ENCODE results near the gene PLVAP.

Gene PLVAP

GRCh38 chr19:17357724-17358123, 19.4 kb downstream of the PLVAP start:
- no peaks in the 10 kb centered on the region for H3K36me3 ChIP-seq (ENCODE audit: control insufficient read depth, insufficient read depth, low read length)
- H3K4me3 ChIP-seq (ENCODE audit: insufficient read depth, low read depth, low read length, poor library complexity, severe bottlenecking): no peak overlapping the region
- no peaks in the 10 kb centered on the region for H3K9me3 ChIP-seq (ENCODE audit: control insufficient read depth, low read length)
- H3K27ac ChIP-seq (ENCODE audit: insufficient read depth, low read length, poor library complexity, severe bottlenecking): no peak overlapping the region
- no peaks in the 10 kb centered on the region for H3K27me3 ChIP-seq (replicated peaks; ENCODE audit: control insufficient read depth, insufficient read depth, low read length, poor library complexity, severe bottlenecking)
- H3K4me1 ChIP-seq (ENCODE audit: control insufficient read depth, insufficient read depth, low read length, poor library complexity, severe bottlenecking): no peaks in the 10 kb centered on the region
- DNase-seq: no peak

- no peak for DNase-seq
- Histone ChIP-seq H3K27ac (ENCODE audit: insufficient read depth, low read length, poor library complexity, severe bottlenecking) (no peak overlapping the region), H3K36me3 (ENCODE audit: control insufficient read depth, insufficient read depth, low read length) (no peaks in the 10 kb centered on the region), H3K4me3 (ENCODE audit: insufficient read depth, low read depth, low read length, poor library complexity, severe bottlenecking) (no peak overlapping the region), H3K9me3 (ENCODE audit: control insufficient read depth, low read length) (no peaks in the 10 kb centered on the region), H3K27me3 (replicated peaks; ENCODE audit: control insufficient read depth, insufficient read depth, low read length, poor library complexity, severe bottlenecking) (no peaks in the 10 kb centered on the region), H3K4me1 (ENCODE audit: control insufficient read depth, insufficient read depth, low read length, poor library complexity, severe bottlenecking) (no peaks in the 10 kb centered on the region)
Observed at GRCh38 chr19:17357078-17357666, 20.0 kb downstream of the PLVAP start.

DNA sequence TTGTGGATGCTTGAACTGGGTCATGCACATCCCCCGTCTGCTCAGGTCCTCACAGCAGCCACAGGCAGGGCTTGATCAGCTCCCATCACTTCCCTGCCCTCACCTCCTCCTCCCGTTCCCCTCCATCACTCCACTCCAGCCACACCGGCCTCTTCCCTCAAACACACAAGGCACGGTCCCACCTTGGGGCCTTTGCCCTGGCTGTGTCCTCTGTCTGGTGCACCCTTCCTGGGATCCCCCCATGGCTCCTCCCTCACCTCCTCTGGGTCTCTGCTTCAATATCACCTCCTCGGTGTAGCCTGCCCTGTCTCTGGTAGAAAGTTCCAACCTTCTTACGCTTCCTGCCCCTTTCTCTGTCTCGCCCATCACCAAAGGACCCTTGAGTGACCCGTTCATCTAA, 23.8 kb downstream of the PLVAP start:
- Histone ChIP-seq H3K36me3 (ENCODE audit: control insufficient read depth, insufficient read depth, low read length) (no peaks in the 10 kb centered on the region), H3K9me3 (ENCODE audit: control insufficient read depth, low read length) (no peaks in the 10 kb centered on the region)

DNA sequence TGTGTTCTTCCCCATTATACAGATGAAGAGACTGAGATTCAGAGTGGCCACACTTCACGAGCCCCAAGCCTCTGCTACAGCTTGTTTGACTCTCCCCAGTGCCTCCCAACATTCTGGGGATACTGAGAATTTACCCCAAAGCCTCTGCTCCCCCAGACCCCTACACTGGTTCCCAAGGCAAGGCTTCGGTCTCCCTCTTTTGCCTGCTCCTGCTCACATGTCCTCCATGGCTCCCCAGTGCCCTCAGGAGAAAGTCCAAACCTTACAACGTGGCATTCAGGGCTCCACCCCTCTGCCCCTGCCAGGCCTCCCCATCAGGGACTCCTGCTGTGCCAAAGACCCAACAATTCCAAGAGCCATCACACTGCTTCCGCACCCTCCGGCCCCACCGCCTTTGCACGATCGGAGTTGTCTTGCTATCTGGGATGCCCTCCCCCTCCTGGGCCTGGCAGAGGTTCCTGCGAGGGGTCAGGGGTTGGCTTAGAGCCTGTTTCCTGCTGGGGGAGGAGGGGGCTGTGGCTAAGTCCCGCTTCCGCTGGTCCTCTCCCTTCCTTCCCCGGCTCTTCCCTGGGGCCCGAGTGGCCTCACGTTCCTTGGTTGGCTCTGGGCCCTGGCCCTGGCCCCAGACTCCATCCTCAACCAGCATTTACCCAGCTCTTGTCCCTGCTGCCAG, 24.4 kb downstream of the PLVAP start:
- H3K27ac ChIP-seq (ENCODE audit: insufficient read depth, low read length, poor library complexity, severe bottlenecking): no peak overlapping the region
- H3K36me3 ChIP-seq (ENCODE audit: control insufficient read depth, insufficient read depth, low read length): no peaks in the 10 kb centered on the region
- no peak for DNase-seq
- H3K27me3 ChIP-seq (replicated peaks; ENCODE audit: control insufficient read depth, insufficient read depth, low read length, poor library complexity, severe bottlenecking): no peaks in the 10 kb centered on the region
- no peaks in the 10 kb centered on the region for H3K9me3 ChIP-seq (ENCODE audit: control insufficient read depth, low read length)
- H3K4me1 ChIP-seq (ENCODE audit: control insufficient read depth, insufficient read depth, low read length, poor library complexity, severe bottlenecking): no peaks in the 10 kb centered on the region
- no peak overlapping the region for H3K4me3 ChIP-seq (ENCODE audit: insufficient read depth, low read depth, low read length, poor library complexity, severe bottlenecking)

More for the DNA sequence above, 23.8 kb downstream of the PLVAP start:
- H3K4me3 ChIP-seq (ENCODE audit: insufficient read depth, low read depth, low read length, poor library complexity, severe bottlenecking): no peak overlapping the region
- no peak overlapping the region for H3K27ac ChIP-seq (ENCODE audit: insufficient read depth, low read length, poor library complexity, severe bottlenecking)
- no peak for DNase-seq
- H3K27me3 ChIP-seq (replicated peaks; ENCODE audit: control insufficient read depth, insufficient read depth, low read length, poor library complexity, severe bottlenecking): no peaks in the 10 kb centered on the region
- H3K4me1 ChIP-seq (ENCODE audit: control insufficient read depth, insufficient read depth, low read length, poor library complexity, severe bottlenecking): no peaks in the 10 kb centered on the region

GRCh38 chr19:17351815-17352435, 25.2 kb downstream of the PLVAP start:
- H3K4me3 ChIP-seq (ENCODE audit: insufficient read depth, low read depth, low read length, poor library complexity, severe bottlenecking): no peak overlapping the region

DNA sequence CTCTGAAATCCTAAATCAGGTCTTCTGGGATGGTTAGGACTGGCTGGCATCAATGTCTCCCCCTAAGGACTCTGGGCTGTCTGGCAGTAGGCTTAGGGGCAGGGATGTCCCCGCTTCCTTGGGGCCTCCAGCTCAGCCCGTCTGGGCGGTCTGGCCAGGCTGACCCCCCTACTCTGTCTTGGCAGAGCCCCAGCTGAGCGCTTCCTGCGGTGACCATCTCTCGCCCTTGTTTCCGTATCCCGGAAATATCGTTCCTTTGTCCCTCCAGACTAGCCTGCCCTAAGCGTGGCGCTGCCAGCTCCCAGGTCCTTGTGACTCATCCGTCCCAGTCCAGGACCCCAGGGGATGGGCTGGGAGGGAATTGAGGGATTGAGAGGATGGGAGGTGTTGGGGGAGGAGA, 28.4 kb downstream of the PLVAP start:
- Histone ChIP-seq H3K27me3 (replicated peaks; ENCODE audit: control insufficient read depth, insufficient read depth, low read length, poor library complexity, severe bottlenecking) (peaks cover 4% of the 10 kb centered on the region), H3K27ac (ENCODE audit: insufficient read depth, low read length, poor library complexity, severe bottlenecking) (no peak overlapping the region), H3K4me3 (ENCODE audit: insufficient read depth, low read depth, low read length, poor library complexity, severe bottlenecking) (no peak overlapping the region), H3K4me1 (ENCODE audit: control insufficient read depth, insufficient read depth, low read length, poor library complexity, severe bottlenecking) (no peaks in the 10 kb centered on the region), H3K9me3 (ENCODE audit: control insufficient read depth, low read length) (no peaks in the 10 kb centered on the region), H3K36me3 (ENCODE audit: control insufficient read depth, insufficient read depth, low read length) (no peaks in the 10 kb centered on the region)
- DNase-seq: no peak

More at GRCh38 chr19:17351815-17352435, 25.2 kb downstream of the PLVAP start:
- Histone ChIP-seq H3K9me3 (ENCODE audit: control insufficient read depth, low read length) (no peaks in the 10 kb centered on the region), H3K27ac (ENCODE audit: insufficient read depth, low read length, poor library complexity, severe bottlenecking) (no peak overlapping the region), H3K36me3 (ENCODE audit: control insufficient read depth, insufficient read depth, low read length) (no peaks in the 10 kb centered on the region), H3K27me3 (replicated peaks; ENCODE audit: control insufficient read depth, insufficient read depth, low read length, poor library complexity, severe bottlenecking) (peaks cover 4% of the 10 kb centered on the region), H3K4me1 (ENCODE audit: control insufficient read depth, insufficient read depth, low read length, poor library complexity, severe bottlenecking) (no peaks in the 10 kb centered on the region)
- no peak for DNase-seq

GRCh38 chr19:17347877-17348276, 29.3 kb downstream of the PLVAP start:
- H3K4me3 ChIP-seq (ENCODE audit: insufficient read depth, low read depth, low read length, poor library complexity, severe bottlenecking): no peak overlapping the region
- peaks cover 4% of the 10 kb centered on the region for H3K27me3 ChIP-seq (replicated peaks; ENCODE audit: control insufficient read depth, insufficient read depth, low read length, poor library complexity, severe bottlenecking)
- H3K9me3 ChIP-seq (ENCODE audit: control insufficient read depth, low read length): no peaks in the 10 kb centered on the region
- H3K4me1 ChIP-seq (ENCODE audit: control insufficient read depth, insufficient read depth, low read length, poor library complexity, severe bottlenecking): no peaks in the 10 kb centered on the region
- DNase-seq: no peak
- no peak overlapping the region for H3K27ac ChIP-seq (ENCODE audit: insufficient read depth, low read length, poor library complexity, severe bottlenecking)
- no peaks in the 10 kb centered on the region for H3K36me3 ChIP-seq (ENCODE audit: control insufficient read depth, insufficient read depth, low read length)

DNA sequence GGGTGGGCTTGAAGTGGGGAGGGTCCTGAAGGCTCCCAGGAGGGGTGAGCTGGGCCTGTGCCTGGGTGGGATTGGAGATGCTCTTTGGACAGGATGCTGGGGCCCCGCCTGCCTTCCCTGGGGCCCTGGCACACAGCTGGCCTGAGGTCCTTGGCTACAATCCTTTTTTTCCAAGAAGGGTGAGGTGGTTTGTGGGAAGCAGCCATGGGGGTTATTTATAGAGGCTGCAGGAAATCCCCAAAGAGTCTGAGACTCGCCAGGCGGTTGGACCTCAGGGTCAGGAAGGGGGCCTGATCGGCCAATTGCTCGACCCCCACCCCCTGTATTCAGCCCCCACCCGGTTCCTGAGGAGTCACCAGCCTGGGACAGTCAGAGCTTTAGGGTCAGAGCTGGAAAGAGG, 29.8 kb downstream of the PLVAP start:
- Histone ChIP-seq H3K4me3 (ENCODE audit: insufficient read depth, low read depth, low read length, poor library complexity, severe bottlenecking) (no peak overlapping the region), H3K27me3 (replicated peaks; ENCODE audit: control insufficient read depth, insufficient read depth, low read length, poor library complexity, severe bottlenecking) (peaks cover 4% of the 10 kb centered on the region), H3K27ac (ENCODE audit: insufficient read depth, low read length, poor library complexity, severe bottlenecking) (no peak overlapping the region), H3K9me3 (ENCODE audit: control insufficient read depth, low read length) (no peaks in the 10 kb centered on the region), H3K4me1 (ENCODE audit: control insufficient read depth, insufficient read depth, low read length, poor library complexity, severe bottlenecking) (no peaks in the 10 kb centered on the region), H3K36me3 (ENCODE audit: control insufficient read depth, insufficient read depth, low read length) (no peaks in the 10 kb centered on the region)
- no peak for DNase-seq

DNA sequence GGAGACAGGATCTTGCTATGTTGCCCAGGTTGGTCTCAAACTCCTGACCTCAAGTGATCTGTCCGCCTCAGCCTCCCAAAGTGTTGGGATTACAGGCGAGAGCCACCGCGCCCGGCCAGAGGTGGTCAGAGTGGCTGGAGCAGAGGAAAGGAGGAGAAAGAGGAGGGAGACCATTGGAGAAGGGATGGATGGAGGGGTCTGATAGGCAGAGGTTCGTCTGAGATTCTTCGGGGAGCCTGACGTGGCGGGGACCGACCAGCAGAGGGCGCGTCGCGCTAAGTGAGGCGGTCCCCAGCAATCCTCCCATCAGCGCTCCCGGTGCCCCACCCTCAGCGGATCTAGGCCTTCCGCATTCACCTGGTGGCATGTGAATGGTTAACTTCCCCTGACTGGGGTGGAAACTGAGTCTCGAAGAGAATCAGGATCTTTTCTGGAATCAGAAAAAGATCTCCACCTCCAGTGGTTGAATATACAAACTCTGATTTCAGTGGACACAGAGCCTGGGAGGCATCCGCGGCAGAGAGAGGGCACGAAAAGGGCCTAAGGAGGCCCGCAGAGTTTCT, 31.0 kb downstream of the PLVAP start:
- peaks cover under 1% of the 10 kb centered on the region for H3K36me3 ChIP-seq (ENCODE audit: control insufficient read depth, insufficient read depth, low read length)
- H3K4me3 ChIP-seq (ENCODE audit: insufficient read depth, low read depth, low read length, poor library complexity, severe bottlenecking): no peak overlapping the region
- peaks cover 4% of the 10 kb centered on the region for H3K27me3 ChIP-seq (replicated peaks; ENCODE audit: control insufficient read depth, insufficient read depth, low read length, poor library complexity, severe bottlenecking)
- no peaks in the 10 kb centered on the region for H3K9me3 ChIP-seq (ENCODE audit: control insufficient read depth, low read length)
- peak; percentile 46 to 67 (median 51) for DNase-seq
- H3K27ac ChIP-seq (ENCODE audit: insufficient read depth, low read length, poor library complexity, severe bottlenecking): no peak overlapping the region
- no peaks in the 10 kb centered on the region for H3K4me1 ChIP-seq (ENCODE audit: control insufficient read depth, insufficient read depth, low read length, poor library complexity, severe bottlenecking)

DNA sequence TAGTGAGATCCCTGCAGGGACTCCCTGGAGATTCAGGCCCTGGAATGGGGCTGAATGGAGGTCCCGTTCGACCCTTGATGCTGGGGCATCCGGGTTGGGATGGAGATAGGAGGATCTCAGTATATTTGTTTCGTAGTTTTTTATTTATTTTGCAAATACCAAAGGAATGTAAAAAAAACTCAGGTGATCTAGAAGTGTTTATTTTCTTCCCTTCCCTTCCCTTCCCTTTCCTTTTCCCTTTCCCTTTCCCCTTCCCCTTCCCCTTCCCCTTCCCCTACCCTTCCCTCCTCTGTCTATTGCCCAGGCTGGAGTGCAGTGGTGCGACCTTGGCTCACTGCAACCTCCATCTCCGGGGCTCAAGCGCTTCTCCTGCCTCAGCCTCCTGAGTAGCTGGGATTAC, 35.3 kb downstream of the PLVAP start:
- Histone ChIP-seq H3K4me3 (ENCODE audit: insufficient read depth, low read depth, low read length, poor library complexity, severe bottlenecking) (no peak overlapping the region), H3K36me3 (ENCODE audit: control insufficient read depth, insufficient read depth, low read length) (peaks cover 6% of the 10 kb centered on the region), H3K27me3 (replicated peaks; ENCODE audit: control insufficient read depth, insufficient read depth, low read length, poor library complexity, severe bottlenecking) (no peaks in the 10 kb centered on the region), H3K9me3 (ENCODE audit: control insufficient read depth, low read length) (no peaks in the 10 kb centered on the region), H3K27ac (ENCODE audit: insufficient read depth, low read length, poor library complexity, severe bottlenecking) (no peak overlapping the region), H3K4me1 (ENCODE audit: control insufficient read depth, insufficient read depth, low read length, poor library complexity, severe bottlenecking) (peaks cover 13% of the 10 kb centered on the region)
- no peak for DNase-seq
